Transverse colon (tissue), 4 donors: ENCODE measurements around the gene BSND. TPM values are rescaled to one million over a fixed set of nuclear protein-coding genes. Genes with fewer than 3 reads are reported as not detected.
A peak's percentile ranks its signal among the peaks of the same experiment; 100 is the strongest.

Source experiments
- DNase-seq: peaks from one replicate; pipeline ENCODE4 v3.0.0-alpha.2; 2019
- H3K27ac ChIP-seq, 4 donors: fragments of 200-600 bp; sonication (generic); 2 replicates each; pipeline ENCODE4 v1.5.1; 2016 to 2018; ENCODE audit warnings: inconsistent platforms in 4 of 4
- H3K27me3 ChIP-seq: fragments of 200-600 bp; sonication (generic); 2 replicates; pipeline ENCODE4 v1.5.1; 2017; ENCODE audit warnings: inconsistent platforms
- H3K36me3 ChIP-seq, 4 donors: fragments of 200-600 bp; sonication (generic); 2 replicates each; pipeline ENCODE4 v1.5.1; 2017 to 2019; ENCODE audit warnings: inconsistent platforms in 4 of 4
- H3K4me1 ChIP-seq, 4 donors: fragments of 200-600 bp; sonication (generic); 2 replicates each; pipeline ENCODE4 v1.5.1; 2017 to 2020; ENCODE audit warnings: inconsistent platforms in 4 of 4
- H3K4me3 ChIP-seq, 4 donors: fragments of 200-600 bp; sonication (generic); 1 replicate in 1 of 4; 2 replicates in 3 of 4; pipeline versions ENCODE4 v1.5.1 to v1.6.1; 2017 to 2019; ENCODE audit warnings: inconsistent platforms in 4 of 4
- H3K9me3 ChIP-seq, 2 donors: fragments of 200-600 bp; sonication (generic); 2 replicates each; pipeline ENCODE4 v1.5.1; 2017 to 2019; ENCODE audit warnings: inconsistent platforms in 2 of 2
- EP300 ChIP-seq: sonication (generic); formaldehyde crosslinking; IDR thresholded peaks from one replicate; pipeline ENCODE4 v1.6.1; 2017; ENCODE audit warnings: antibody characterized with exemption, low read depth
- POLR2A ChIP-seq: fragments of 450-650 bp; IDR thresholded peaks from one replicate; pipeline ENCODE4 v1.6.1; 2016; ENCODE audit warnings: antibody characterized with exemption, mild to moderate bottlenecking, moderate library complexity
- POLR2AphosphoS5 ChIP-seq, 3 donors: sonication (generic); formaldehyde crosslinking; IDR thresholded peaks; one replicate each; pipeline ENCODE4 v1.6.1; 2016; ENCODE audit warnings: antibody characterized with exemption in 3 of 3
- WGBS, 2 donors: methylation state at CpG; one replicate each; pipeline ENCODE4 v1.1.5; 2018; ENCODE audit warnings: low coverage in 1 of 2; 5-methylcytosine and 5-hydroxymethylcytosine counted together
- in situ Hi-C, 4 donors: fragments of 200-750 bp; cut with MboI; loops; one replicate each; pipeline versions ENCODE4 v1.15.0 to v1.15.1; 2017; ENCODE audit warnings: low sequenced_read_pairs in 3 of 4, low pct_ligation_motif_present in 1 of 4, low pct_unique_long_range_greater_than_20kb in 1 of 4
- intact Hi-C: fragments of 100-400 bp; cut with DNase I; formaldehyde crosslinking; loops from one replicate; pipeline ENCODE4 v1.15.1; 2023; ENCODE audit warnings: low total_unique reads
- total RNA-seq, 4 donors: library from RNA; depleted of rRNA; stranded (reverse); fragments of >200 nt; gene quantifications; one replicate each; pipeline ENCODE4 v1.1.0, GENCODE V29; 2016
- TF ChIP-seq, protein P1 (sequence below), 5 experiments: fragments of 200-600 bp in 3 of 5; fragments of 450-650 bp in 2 of 5; sonication (generic) in 3 of 5; IDR thresholded peaks; 1 replicate in 2 of 5; 2 replicates in 3 of 5; pipeline ENCODE4 v1.5.1; 2016 to 2017; ENCODE audit warnings: antibody characterized with exemption in 5 of 5, inconsistent platforms in 3 of 5, mild to moderate bottlenecking in 2 of 5, moderate library complexity in 1 of 5

Gene BSND
- total RNA-seq, 4 donors from 2014 or later, result not detected

DNA sequence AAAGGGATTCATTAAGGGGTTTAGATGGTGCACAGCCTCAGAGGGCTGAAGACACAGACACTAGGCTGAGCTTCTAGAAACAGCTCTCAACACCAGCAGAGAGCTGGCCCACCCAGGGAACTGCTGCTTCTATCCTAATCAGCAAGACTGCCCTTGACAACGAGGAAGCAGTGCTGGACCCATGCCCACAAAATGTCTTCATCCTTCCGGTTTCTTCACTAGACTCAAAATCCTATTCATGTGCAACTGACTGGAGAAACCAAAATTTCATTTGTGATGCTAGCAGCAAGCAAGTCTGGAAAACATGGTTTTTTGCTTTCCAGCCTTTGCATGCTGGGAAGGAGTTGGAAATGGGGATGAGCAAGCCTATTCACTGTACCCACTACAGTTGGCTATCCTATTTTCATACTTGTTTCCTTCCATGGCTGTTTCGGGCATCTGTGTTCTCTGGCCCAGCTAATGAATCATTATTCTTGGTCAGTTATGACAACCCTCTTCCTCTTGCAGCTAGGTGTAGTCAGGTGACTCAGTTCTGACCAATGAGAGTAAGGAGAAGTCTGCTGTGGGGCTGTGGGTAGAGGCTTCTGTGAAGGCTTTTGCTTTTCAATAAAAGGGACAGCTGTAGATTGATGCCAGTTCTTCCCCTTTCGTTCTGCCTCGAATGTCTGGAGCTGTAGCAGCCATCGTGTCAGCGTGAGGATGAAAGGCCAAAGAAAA is 33.0 kb upstream of the BSND start:
- H3K27me3 ChIP-seq, result no peaks in the 10 kb centered on the region
- H3K36me3 ChIP-seq, result no peaks in the 10 kb centered on the region
- WGBS, 2 donors, result 48 to 57% methylated on average over 3 to 7 of the region's 7 CpGs
- no peaks in the 10 kb centered on the region for H3K4me1 ChIP-seq
- peak; percentile 45 for DNase-seq
- intact Hi-C loops (no loop called here), in situ Hi-C loops (no loop called here)
- no peak overlapping the region for H3K27ac ChIP-seq
- H3K9me3 ChIP-seq, result no peaks in the 10 kb centered on the region
- TF ChIP-seq POLR2AphosphoS5 (IDR thresholded peaks at IDR 0.05) (no peak), EP300 (no peak), POLR2A (no peak)
- TF ChIP-seq, protein P1, sequence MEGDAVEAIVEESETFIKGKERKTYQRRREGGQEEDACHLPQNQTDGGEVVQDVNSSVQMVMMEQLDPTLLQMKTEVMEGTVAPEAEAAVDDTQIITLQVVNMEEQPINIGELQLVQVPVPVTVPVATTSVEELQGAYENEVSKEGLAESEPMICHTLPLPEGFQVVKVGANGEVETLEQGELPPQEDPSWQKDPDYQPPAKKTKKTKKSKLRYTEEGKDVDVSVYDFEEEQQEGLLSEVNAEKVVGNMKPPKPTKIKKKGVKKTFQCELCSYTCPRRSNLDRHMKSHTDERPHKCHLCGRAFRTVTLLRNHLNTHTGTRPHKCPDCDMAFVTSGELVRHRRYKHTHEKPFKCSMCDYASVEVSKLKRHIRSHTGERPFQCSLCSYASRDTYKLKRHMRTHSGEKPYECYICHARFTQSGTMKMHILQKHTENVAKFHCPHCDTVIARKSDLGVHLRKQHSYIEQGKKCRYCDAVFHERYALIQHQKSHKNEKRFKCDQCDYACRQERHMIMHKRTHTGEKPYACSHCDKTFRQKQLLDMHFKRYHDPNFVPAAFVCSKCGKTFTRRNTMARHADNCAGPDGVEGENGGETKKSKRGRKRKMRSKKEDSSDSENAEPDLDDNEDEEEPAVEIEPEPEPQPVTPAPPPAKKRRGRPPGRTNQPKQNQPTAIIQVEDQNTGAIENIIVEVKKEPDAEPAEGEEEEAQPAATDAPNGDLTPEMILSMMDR (IDR thresholded peaks at IDR 0.05), result no peak
- H3K4me3 ChIP-seq, result no peak overlapping the region

DNA sequence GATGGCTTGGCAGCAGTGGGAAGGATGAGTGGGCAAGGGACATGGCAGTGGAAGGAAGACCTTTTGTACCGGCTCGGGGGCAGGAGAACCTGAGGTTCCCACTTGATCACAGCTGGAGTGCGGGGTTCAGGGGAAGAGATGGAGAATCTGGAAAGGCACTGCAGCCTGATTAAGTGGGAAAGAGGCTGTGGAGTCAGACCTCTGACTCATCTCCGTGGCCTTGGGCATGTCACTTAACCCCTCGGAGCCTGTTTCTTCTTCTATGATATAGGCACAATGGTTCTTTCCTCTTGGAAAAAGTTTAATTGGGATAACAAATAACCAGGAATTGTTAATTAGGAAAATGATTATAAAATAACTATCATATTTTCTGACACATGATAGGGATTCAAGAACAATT is 31.4 kb upstream of the BSND start:
- Histone ChIP-seq H3K27ac (no peak overlapping the region), H3K27me3 (peaks cover 3% of the 10 kb centered on the region), H3K4me3 (no peak overlapping the region), H3K9me3 (no peaks in the 10 kb centered on the region), H3K4me1 (no peaks in the 10 kb centered on the region), H3K36me3 (no peaks in the 10 kb centered on the region)
- in situ Hi-C loops (no loop called here), intact Hi-C loops (no loop called here)
- DNase-seq, result no peak
- WGBS, 2 donors, result 79 to 100% methylated on average over 1 to 5 of the region's 5 CpGs
- TF ChIP-seq POLR2A, result no peak
- TF ChIP-seq, protein P1 (IDR thresholded peaks at IDR 0.05), result no peak
- no peak for TF ChIP-seq POLR2AphosphoS5 (IDR thresholded peaks at IDR 0.05)
- no peak for TF ChIP-seq EP300

DNA sequence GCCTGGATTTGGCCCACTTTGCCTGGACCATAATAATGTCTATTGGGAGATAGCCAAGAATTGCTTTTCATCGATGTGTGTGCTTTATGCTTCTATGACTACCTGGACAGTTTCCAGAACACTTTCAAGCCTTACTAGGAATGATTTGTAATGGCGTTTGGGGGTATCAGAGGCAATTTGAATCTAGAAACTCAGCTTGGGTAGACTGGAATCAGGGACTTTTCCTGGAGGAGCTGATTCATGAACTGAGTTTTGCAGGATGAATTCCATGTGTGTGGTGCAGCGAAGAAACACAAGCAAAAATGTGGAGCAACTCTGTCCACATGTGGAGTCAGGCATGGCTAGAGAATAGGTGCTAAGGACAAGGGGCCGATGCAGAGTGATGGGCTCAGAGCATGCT is 30.2 kb upstream of the BSND start:
- H3K36me3 ChIP-seq, result no peaks in the 10 kb centered on the region
- peaks cover 6% of the 10 kb centered on the region for H3K27me3 ChIP-seq
- in situ Hi-C loops, result no loop called here
- WGBS, 2 donors, result 61 to 79% methylated on average over 4 of the region's 4 CpGs
- H3K27ac ChIP-seq, result no peak overlapping the region
- no peak overlapping the region for H3K4me3 ChIP-seq
- H3K4me1 ChIP-seq, result peaks cover 0 to 10% (median 0%) of the 10 kb centered on the region in 4 donors
- TF ChIP-seq, protein P1 (IDR thresholded peaks at IDR 0.05), result no peak
- TF ChIP-seq POLR2AphosphoS5 (IDR thresholded peaks at IDR 0.05) (no peak), POLR2A (no peak), EP300 (no peak)
- DNase-seq, result no peak
- intact Hi-C loops, result no loop called here
- no peaks in the 10 kb centered on the region for H3K9me3 ChIP-seq

DNA sequence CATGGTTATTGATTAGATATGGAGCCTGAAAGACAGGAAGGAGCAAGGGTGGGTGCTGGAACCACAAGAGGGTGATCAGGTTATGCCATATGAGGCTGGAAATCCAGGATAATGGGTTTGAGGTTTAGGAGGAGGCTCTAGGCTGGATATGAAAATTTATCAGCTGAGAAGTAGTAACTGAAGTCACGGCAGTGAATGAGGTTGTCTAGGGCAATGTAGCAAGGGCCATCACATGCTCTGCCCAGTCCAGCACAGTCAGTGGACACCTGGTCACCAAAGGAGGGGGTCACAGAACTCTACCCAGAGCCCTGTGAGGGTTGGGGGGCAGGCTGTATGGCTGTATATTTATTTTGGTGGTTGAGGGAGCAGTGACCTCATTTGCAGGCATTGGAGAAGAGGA is 28.9 kb upstream of the BSND start:
- Histone ChIP-seq H3K27me3 (peaks cover 6% of the 10 kb centered on the region), H3K9me3 (no peaks in the 10 kb centered on the region), H3K4me1 (peaks cover 0 to 10% (median 0%) of the 10 kb centered on the region in 4 donors), H3K4me3 (no peak overlapping the region), H3K36me3 (no peaks in the 10 kb centered on the region), H3K27ac (no peak overlapping the region)
- DNase-seq, result no peak
- WGBS, 2 donors, result 80 to 100% methylated on average over 1 of the region's 1 CpG
- intact Hi-C loops, result no loop called here
- no peak for TF ChIP-seq POLR2A
- TF ChIP-seq POLR2AphosphoS5 (IDR thresholded peaks at IDR 0.05), result no peak
- TF ChIP-seq, protein P1 (IDR thresholded peaks at IDR 0.05), result no peak
- in situ Hi-C loops, result no loop called here
